ENCODE measurements around the gene DCUN1D3.
"Not testable (repeated sequence)": the region's sequence is repeated elsewhere in the genome, so short reads cannot be mapped to it uniquely, and the experiment has no call there.

DCUN1D3 gene, protein sequence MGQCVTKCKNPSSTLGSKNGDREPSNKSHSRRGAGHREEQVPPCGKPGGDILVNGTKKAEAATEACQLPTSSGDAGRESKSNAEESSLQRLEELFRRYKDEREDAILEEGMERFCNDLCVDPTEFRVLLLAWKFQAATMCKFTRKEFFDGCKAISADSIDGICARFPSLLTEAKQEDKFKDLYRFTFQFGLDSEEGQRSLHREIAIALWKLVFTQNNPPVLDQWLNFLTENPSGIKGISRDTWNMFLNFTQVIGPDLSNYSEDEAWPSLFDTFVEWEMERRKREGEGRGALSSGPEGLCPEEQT

DNA sequence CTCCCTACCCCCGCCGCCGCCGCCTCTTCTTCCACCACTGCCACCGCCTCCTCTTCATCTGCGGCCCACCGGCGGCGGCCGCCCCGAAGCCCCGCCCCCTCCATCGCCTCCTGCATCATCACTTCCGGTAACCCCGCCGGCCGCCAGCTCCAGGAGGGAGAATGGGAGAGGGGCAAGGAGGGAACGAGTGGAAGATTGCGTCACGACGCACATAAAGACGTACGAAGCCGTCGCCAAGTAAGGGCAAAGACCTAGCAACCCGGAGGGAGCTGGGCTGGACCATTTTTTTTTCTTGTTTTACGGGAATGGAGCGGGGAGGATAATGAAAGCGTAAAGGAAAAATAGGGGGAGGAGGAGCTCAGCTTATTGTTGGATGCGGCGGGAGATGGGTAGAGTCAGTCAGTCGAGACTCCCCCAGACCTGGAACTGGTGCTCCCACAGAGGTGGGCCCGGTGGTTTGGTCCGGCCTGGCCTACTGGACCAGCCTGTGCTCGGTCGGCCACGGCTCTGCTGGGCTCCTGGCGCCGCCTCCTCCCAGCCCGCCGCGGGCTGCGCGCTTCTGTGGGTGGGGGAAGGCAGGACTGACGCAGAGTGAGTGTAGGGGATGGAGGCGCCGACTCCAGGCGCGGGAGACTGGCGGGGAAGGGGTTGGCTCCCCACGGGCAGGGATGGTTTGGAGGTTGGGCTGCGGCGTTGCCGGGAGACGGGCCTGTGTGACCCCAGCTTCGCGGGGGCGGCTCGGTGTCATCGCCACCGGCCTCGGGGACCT is at the start of gene DCUN1D3, which contains the start of gene LYRM1:
TSS of gene DCUN1D3 (minus strand) at position 60 of the 769 bp plus-strand sequence. CDS start 37,820 bp downstream, outside the sequence.
TSS of gene LYRM1 (plus strand) at position 473 of the 769 bp plus-strand sequence. CDS start 14,785 bp downstream, outside the sequence.
- DNase-seq (ENCODE audit: low read depth) = peak; percentile 99
- peak within 1 kb of the TSS; percentile 96 for H3K4me3 ChIP-seq (ENCODE audit: low read depth, low read length)

DNA sequence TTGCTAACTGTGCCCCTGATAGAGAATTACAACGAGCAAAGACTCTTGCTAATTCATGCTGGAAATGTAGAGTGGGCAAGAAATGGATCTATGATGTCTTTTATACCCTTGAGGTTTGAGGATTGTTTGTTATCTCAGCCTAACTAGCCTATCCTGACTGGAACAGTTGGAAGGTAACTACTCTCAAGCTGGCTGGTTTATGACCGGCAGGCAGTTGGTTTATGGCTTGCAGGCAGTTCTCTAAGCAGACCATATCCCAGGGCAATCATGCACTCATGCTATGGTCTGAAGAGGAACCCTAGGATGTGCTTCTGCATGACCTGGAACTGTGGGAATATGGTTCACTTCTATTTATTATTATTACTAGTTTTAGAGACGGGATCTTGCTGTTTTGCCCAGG is 49.5 kb upstream of the DCUN1D3 start:
- H3K4me3 ChIP-seq (ENCODE audit: low read depth, low read length) = no peak overlapping the region
- DNase-seq (ENCODE audit: low read depth) = no peak

DNA sequence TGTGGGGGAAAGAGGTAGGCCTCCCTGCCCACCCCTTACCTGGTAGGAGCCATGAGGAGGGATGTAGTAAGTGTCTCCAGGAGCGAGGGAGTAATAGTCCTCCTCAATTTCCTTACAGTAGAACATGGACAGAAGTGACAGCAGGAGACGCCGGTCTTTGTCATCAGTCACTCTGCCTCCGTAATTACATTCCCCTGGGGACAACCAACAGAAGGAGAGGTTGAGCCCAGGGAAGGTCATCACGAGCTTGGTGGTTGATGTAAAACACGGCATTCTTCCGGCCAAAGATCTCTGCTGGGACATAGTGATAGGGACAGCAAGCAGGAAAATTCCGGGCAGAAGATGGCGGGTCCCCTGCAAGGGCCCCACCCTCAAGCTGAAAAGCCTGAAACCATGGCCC is 48.3 kb upstream of the DCUN1D3 start:
- H3K4me3 ChIP-seq (ENCODE audit: low read depth, low read length) = no peak overlapping the region
- no peak for DNase-seq (ENCODE audit: low read depth)

DNA sequence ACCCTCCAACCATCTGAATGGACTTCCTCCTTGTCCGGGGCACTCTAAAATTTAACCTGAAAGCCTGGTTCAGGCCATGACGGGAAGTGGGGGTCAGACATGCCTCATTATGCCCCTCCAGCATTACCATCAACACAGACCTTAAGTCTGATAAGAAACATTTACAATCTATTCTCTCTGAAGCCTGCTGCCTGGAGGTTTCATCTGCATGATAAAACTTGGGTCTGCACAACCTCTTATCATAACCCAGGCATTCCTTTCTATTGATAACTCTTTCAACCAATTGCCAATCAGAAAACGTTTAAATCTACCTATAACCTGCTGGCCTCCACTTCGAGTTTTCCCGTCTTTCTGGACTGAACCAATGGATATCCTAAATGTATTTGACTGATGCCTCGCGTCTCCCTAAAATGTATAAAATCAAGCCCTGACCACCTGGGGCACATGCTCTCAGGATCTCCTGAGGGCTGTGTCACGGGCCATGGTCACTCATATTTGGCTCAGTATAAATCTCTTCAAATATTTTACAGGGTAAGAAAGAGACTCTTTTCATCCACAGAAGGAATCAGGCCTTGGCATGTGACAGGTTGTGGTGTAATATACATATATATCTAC is 46.0 kb upstream of the DCUN1D3 start:
- DNase-seq (ENCODE audit: low read depth) = no peak
- no peak overlapping the region for H3K4me3 ChIP-seq (ENCODE audit: low read depth, low read length)

DNA sequence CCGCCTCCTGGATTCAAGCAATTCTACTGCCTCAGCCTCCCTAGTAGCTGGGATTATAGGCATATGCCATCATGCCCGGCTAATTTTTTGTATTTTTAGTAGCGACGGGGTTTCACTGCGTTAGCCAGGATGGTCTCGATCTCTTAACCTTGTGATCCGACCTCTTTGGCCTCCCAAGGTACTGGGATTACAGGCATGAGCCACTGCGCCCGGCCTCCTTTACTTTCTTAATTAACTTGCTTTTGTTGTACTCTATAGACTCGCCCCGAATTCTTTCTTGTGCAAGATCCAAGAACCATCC is 45.4 kb upstream of the DCUN1D3 start:
- not testable (repeated sequence) for H3K4me3 ChIP-seq (ENCODE audit: low read depth, low read length); DNase-seq (ENCODE audit: low read depth)

DNA sequence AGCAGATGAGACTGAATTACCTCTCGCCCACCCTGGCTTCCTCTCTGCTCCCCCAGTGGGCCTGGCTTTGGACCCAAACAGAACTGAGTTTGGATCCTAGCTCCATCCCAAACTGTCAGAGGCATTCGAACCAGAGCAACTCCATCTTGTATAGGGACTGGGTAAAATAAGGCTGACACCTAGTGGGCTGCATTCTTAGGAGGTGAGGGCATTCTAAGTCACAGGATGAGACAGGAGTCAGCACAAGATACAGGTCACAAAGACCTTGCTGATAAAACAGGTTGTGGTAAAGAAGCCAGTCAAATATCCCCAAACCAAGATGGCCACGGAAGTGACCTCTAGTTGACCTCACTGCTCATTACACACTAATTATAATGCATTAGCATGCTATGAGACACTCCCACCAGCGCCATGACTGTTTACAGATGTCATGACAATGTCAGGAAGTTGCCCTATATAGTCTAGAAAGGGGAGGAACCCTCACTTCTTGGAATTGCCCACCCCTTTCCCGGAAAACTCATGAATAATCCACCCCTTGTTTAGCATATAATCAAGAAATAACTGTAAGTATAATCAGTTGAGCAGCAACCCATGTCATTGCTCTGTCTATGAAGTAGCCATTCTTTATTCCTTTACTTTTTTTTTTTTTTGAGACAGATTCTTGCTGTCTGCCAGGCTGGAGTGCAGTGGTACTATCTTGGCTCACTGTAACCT is 44.9 kb upstream of the DCUN1D3 start:
- H3K4me3 ChIP-seq (ENCODE audit: low read depth, low read length) = no peak overlapping the region
- DNase-seq (ENCODE audit: low read depth) = no peak

DNA sequence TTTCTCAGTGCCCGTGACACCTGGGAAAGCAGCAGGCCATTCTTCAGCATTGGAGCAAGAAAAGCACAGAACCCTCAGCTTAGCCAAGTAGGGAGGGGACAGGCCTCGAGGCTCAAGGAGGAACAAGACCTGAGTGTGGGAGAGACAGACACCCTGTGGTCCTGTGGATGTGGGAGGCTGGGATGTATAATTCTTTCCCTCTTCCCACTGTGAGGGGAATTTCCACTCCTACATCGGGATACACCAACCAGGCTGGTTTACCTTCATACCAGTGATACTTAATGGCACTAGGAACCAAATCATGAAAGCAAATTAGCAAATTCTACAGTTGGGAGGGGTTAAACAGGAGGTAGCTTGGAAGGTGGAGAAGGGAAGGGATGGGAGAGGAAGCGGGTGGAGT is 42.1 kb upstream of the DCUN1D3 start:
- no peak for DNase-seq (ENCODE audit: low read depth)

DNA sequence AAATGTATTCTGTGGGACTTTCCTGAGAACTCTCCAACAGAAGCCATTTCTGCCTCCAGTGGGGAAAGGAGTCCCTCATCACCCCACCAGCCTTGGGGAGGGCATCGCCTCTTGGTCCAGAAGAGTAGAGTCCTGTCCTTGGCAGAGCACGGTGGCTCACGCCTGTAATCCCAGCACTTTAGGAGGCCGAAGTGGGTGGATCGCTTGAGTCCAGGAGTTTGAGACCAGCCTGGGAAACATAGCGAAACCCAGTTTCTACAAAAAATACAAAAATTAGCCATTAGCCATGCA is 41.4 kb upstream of the DCUN1D3 start:
- H3K4me3 ChIP-seq (ENCODE audit: low read depth, low read length) = no peak overlapping the region
- DNase-seq (ENCODE audit: low read depth) = no peak

More for the DNA sequence above, 42.1 kb upstream of the DCUN1D3 start:
- H3K4me3 ChIP-seq (ENCODE audit: low read depth, low read length) = no peak overlapping the region

DNA sequence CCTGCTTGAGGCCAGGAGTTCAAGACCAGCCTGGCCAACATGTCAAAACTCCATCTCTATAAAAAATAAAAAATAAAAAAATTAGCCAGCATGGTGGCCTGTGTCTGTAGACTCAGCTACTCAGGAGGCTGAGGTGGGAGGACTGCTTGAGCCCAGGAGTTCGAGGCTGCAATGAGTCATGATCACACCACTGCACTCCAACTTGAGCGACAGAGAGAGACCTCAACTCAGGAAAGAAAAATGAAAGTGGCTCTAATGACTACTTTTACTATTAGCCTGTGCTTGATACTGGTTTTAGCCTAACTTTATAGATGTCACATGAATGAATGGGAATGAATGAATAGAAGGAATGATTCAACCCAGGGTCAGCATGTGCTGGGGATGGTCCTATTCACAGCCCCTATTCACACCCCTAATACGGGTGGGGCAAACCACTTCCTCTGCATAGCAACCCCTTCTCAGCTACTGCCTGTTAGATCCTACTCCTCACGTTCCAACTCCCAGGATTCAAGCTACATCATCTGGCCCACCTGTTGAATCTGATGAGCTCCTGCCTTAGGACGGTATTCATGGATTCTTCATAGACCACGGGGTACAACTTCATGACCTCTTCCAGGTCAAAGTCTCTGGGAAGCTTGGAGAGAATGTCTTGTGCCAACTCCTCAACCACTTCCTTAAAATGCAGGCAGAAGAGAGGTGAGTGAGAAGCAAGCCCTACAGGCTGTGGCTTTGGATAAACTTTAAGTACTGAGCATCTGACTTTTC is 40.9 kb upstream of the DCUN1D3 start:
- no peak for DNase-seq (ENCODE audit: low read depth)
- no peak overlapping the region for H3K4me3 ChIP-seq (ENCODE audit: low read depth, low read length)

DNA sequence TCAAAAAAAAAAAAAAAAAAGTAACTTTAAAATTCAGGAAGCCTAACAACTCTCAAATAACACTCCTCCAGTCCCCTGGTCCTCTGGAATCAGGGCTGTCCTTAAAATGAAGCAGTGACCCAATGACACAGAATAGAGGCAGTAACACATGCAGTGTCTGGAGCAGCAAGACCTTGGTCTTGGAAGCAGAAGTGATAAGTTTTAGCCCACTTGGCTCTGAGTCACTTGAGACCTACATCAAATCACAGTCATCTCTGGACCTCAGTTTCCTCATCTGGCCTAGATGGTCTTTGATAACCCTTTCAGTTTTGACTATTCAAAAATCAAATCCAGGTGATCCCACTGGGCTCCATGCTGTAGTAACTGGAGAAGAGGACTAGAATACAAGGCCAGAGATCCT is 39.5 kb upstream of the DCUN1D3 start:
- no peak for DNase-seq (ENCODE audit: low read depth)
- no peak overlapping the region for H3K4me3 ChIP-seq (ENCODE audit: low read depth, low read length)

DNA sequence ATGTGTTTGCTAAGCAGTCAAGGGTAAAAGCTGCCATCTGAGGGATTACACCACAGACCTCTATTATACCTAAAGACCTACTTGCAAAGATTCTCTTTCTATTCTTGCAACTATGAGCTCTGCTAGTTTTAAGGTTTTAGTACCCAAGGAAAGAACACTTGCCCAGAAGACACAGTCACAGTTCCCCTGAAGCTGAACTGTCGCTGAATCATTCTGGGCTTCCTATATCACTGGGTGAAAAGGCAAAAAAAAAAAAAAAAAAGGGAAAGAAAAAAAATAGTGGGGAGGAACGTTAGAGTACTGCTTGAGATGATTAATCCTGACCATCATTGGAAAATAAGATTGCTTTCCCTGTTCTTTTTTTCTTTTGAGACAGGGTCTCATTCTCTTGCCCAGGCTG is 38.3 kb upstream of the DCUN1D3 start:
- H3K4me3 ChIP-seq (ENCODE audit: low read depth, low read length) = no peak overlapping the region
- DNase-seq (ENCODE audit: low read depth) = peak; percentile 36

DNA sequence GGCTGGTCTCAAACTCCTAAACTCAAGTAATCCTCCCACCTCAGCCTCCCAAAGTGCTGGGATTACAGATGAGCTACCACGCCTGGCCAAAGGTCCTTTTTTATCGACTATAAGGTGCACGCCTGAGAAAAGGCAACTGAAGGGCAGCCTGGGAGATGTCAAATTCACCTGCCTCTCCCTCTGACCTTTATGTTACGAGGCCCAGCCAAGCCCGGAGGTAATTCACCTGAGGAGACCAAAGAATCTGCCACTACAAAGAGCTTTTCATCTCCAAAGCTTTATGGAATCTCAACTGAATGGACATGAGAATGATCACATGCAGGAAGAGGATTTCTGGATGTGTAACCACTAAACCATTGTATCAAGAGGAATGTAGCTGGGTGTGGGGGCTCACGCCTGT is 37.6 kb upstream of the DCUN1D3 start:
- no peak for DNase-seq (ENCODE audit: low read depth)

DNA sequence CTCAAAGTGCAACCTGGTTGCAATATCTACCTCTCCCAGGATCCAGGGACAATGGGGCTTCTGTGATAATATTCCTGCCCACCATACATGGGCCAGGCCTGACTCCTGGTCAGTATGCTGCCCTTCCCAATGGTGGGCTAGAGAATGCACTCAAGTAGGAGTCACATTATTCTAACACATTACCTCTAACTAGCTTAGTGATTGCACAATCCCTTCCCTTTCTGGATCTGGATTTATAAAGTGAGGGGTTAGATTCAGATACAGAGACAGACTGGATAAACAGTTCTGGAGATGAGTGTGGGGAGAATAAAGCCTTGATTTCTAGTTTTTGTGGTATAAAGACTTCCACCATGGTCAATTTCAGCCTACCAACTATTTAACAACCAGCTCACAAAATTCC is 33.4 kb upstream of the DCUN1D3 start:
- no peak overlapping the region for H3K4me3 ChIP-seq (ENCODE audit: low read depth, low read length)
- no peak for DNase-seq (ENCODE audit: low read depth)

More for the DNA sequence above, 37.6 kb upstream of the DCUN1D3 start:
- no peak overlapping the region for H3K4me3 ChIP-seq (ENCODE audit: low read depth, low read length)

DNA sequence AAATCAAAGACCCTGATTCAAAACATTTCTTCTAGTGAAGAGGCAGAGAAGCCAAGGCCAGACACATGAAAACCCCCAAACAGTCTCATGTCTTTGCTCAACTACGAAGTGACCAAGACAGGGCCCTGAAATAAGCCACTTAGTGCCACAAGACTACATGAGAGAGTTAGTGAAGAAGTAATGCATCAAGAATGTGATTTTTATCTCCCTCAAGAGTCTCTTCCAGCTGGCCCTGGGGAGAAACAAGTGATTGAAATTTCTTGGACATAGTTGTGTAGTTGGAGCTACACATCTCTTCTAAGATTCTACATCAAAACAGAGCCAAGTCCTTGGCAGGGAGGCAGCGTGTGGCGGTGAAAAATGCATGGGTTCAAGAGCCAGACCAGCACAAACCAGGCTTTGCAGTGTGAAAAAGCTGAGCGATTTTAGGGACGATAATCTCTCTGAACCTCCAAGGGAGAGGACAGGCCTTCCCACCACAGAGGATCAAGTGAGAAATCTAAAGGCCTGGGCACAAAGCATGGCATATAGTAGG is 31.0 kb upstream of the DCUN1D3 start:
- DNase-seq (ENCODE audit: low read depth) = no peak

DNA sequence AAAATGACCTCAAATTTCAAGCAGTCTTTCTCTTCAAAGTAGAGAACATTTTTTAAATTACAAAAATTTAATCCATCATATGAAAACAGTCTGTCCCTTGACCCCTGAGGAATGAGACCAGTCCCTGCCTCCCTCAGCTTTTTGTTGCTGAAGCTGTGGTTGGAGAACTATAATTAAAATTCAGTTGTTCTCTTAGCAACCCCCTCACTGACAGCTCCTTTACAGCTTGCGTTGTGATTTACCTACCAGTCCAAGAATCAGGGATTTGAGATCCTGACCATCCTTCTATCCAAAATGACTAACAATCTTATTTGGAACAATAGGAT is 30.2 kb upstream of the DCUN1D3 start:
- no peak for DNase-seq (ENCODE audit: low read depth)

More for the DNA sequence above, 31.0 kb upstream of the DCUN1D3 start:
- no peak overlapping the region for H3K4me3 ChIP-seq (ENCODE audit: low read depth, low read length)

DNA sequence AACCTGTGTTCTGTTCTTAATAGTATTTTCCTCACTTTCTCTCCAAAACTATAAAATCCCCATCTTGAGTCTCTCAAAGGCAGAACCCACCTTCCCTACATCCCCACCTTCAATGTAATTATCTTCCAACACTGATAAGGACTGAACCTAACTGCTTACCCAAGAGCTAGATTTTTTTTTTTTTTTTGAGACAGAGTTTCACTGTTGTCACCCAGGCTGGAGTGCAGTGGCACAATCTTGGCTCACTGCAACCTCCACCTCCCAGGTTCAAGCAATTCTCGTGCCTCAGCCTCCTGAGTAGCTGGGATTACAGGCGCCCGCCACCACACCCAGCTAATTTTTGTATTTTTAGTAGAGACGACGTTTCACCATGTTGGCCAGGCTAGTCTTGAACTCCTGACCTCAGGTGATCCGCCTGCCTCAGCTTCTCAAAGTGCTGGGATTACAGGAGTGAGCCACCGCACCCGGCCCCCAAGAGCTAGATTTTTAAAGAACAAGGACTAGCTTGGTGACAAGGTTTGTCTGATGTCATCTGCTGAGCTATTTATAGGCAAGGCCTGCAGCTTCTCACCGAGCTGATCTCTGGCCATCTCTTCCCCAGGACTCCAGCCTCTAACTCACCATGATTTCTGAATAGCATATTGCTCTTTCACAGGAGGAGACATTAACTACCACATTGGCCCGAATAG is 29.7 kb upstream of the DCUN1D3 start:
- H3K4me3 ChIP-seq (ENCODE audit: low read depth, low read length); DNase-seq (ENCODE audit: low read depth): not testable (repeated sequence)

More for the DNA sequence above, 30.2 kb upstream of the DCUN1D3 start:
- no peak overlapping the region for H3K4me3 ChIP-seq (ENCODE audit: low read depth, low read length)

DNA sequence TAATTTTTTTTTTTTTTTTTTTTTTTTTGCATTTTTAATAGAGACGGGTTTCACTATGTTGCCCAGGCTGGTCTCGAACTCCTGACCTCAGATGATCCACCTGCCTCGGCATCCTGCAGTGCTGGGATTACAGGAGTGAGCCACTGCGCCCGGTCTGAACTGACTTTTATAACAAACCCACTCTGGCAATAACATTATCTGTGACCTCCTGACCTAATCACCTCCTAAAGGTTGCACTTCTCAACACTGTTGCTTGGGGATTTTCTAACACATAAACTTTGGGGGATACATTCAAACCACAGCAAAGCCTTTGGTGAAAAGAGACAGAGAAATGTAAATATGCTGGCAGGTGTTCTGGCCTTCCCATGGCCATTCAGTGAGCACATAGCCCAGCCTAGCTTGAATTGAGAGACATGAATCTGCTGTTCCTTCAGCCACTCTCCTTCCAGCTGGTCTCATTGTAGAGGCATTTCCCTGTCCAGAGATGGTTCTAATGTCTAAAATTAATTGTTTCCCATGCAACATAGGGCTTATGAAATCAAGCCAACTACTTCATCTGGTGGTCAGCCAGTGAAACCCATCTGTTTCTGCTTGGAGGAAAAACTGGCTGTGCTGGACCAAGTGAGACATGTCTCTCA is 28.7 kb upstream of the DCUN1D3 start:
- no peak for DNase-seq (ENCODE audit: low read depth)
- no peak overlapping the region for H3K4me3 ChIP-seq (ENCODE audit: low read depth, low read length)

DNA sequence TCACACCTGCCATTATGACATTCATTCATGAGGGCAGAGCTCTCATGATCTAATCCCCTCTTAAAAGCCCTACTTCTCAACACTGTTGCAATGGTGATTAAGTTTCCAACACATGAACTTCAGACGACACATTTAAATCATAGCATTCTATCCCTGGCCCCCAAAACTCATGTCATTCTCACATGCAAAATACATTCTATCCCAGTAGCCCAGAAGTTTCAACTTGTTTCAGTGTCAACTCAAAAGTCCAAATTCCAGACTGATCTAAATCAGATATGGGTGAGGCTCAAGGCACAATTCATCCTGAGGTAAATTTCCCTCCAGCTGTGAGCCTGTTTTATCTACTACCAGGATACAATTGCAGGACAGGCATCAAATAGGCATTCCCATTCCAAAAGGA is 25.6 kb upstream of the DCUN1D3 start:
- DNase-seq (ENCODE audit: low read depth) = no peak

More for the DNA sequence above, 25.6 kb upstream of the DCUN1D3 start:
- H3K4me3 ChIP-seq (ENCODE audit: low read depth, low read length) = no peak overlapping the region
